ENCODE results near the gene MAP2. TPM values are rescaled to one million over a fixed set of nuclear protein-coding genes. Genes with fewer than 3 reads are reported as not detected.
A peak's percentile ranks its signal among the peaks of the same experiment; 100 is the strongest.

The MAP2 gene
- total and polyA plus RNA-seq, 2 of the 13 experiments (the other 11 are each of a cell fraction or from before 2014, with no cell fraction given), result 0.08 TPM; not detected in 1

GRCh38 chr2:209423562-209424198, at the start of gene MAP2 (continued):
- TF ChIP-seq RFXAP (CRISPR knock-in tag; IDR thresholded peaks at IDR 0.05; ENCODE audit: borderline replicate concordance), result peak; percentile 62; the same call in 1 of the 2 replicates
- TF ChIP-seq ZNF326 (CRISPR knock-in tag; IDR thresholded peaks at IDR 0.05; ENCODE audit: borderline replicate concordance), result no peak
- TF ChIP-seq SALL2 (CRISPR knock-in tag; IDR thresholded peaks at IDR 0.05), result peak; percentile 95
- TF ChIP-seq GABPB1 (CRISPR knock-in tag; IDR thresholded peaks at IDR 0.05), result peak; percentile 69; the same call in 1 of the 2 replicates
- TF ChIP-seq FOXK2 (IDR thresholded peaks at IDR 0.05), result no peak
- TF ChIP-seq ISL2 (CRISPR knock-in tag; IDR thresholded peaks at IDR 0.05), result 0 out of 2 replicates have a peak, but pooled peaks have one; percentile 27
- TF ChIP-seq CSRNP2 (CRISPR knock-in tag; conservative IDR thresholded peaks at IDR 0.05; ENCODE audit: low read depth), result no peak
- peak; percentile 54; the same call in 1 of the 2 replicates for TF ChIP-seq ZNF788 (CRISPR knock-in tag; IDR thresholded peaks at IDR 0.05; ENCODE audit: borderline replicate concordance)
- TF ChIP-seq ZFX (CRISPR knock-in tag; IDR thresholded peaks at IDR 0.05; ENCODE audit: low read depth), result peak; percentile 44
- TF ChIP-seq ZUFSP (CRISPR knock-in tag; IDR thresholded peaks at IDR 0.05; ENCODE audit: borderline replicate concordance), result no peak
- TF ChIP-seq ARNT2 (CRISPR knock-in tag; IDR thresholded peaks at IDR 0.05; ENCODE audit: low read depth), result peak; percentile 58; the same call in 1 of the 2 replicates
- peak; percentile 51; the same call in 1 of the 2 replicates for TF ChIP-seq ZFY (CRISPR knock-in tag; IDR thresholded peaks at IDR 0.05)
- TF ChIP-seq NFAT5 (CRISPR knock-in tag; IDR thresholded peaks at IDR 0.05), result 0 out of 2 replicates have a peak, but pooled peaks have one; percentile 34
- TF ChIP-seq FOXK1 (CRISPR knock-in tag; IDR thresholded peaks at IDR 0.05; ENCODE audit: borderline replicate concordance, low read depth), result no peak
- TF ChIP-seq ZGPAT (CRISPR knock-in tag; IDR thresholded peaks at IDR 0.05), result 0 out of 2 replicates have a peak, but pooled peaks have one; percentile 31

Measured in HepG2 (cell line).